T-helper 1 cell treated with Interleukin-12 subunit alpha and Interleukin-12 subunit beta and Interleukin-4 antibody, amounts not matched to agents 30 ng/mL and 1 ng/mL, for 36 hours (primary cell): ENCODE measurements around the gene KLK15. TPM values are rescaled to one million over a fixed set of nuclear protein-coding genes. Genes with fewer than 3 reads are reported as not detected.

Experiments used
- intact Hi-C: fragments of 100-400 bp; cut with micrococcal nuclease; formaldehyde crosslinking; loops from one replicate; pipeline ENCODE4 v1.15.1; 2024
- total RNA-seq: library from RNA; stranded (reverse); gene quantifications from 2 replicates; pipeline ENCODE4 v1.2.3, GENCODE V29; 2022

KLK15 gene, protein sequence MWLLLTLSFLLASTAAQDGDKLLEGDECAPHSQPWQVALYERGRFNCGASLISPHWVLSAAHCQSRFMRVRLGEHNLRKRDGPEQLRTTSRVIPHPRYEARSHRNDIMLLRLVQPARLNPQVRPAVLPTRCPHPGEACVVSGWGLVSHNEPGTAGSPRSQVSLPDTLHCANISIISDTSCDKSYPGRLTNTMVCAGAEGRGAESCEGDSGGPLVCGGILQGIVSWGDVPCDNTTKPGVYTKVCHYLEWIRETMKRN
- not detected in 2 replicates for total RNA-seq

DNA sequence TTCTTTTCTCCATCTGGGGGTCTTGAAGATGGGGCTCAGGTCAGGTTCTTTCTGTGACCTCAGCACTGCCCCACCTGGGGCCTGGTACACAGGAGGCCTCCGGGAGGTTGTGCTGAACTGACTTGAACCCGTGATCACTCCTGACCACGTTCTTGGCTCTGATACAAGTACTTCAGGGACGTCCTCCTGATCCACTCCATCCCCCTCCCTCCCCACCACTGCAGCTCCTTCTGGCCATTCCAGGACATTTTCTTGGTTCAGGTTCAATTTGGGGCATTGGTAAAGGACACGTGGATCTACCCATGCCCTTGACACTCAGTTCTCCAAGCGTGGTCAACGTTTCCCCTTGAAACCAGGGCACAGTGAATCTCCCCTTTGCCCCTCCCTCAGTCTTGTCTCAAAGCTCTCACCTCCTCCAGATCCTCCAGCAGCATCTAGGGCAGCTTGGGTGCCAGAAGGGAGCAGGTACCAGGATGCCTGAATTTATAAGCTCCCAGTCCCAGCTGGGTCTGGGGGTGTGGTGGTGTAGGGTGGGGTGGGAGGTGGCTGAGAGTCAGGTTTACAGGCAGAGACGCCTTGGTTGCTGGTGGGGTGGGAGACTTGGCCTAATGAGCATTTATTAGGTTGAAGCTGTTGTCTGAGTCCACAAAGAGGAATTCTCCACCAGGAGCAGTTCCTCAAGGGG lies at the start of gene KLK15:
TSS of gene KLK15 (minus strand) at position 458 of the 685 bp plus-strand sequence. CDS start 2,082 bp downstream, outside the sequence.
- intact Hi-C loops, result no loop called here

DNA sequence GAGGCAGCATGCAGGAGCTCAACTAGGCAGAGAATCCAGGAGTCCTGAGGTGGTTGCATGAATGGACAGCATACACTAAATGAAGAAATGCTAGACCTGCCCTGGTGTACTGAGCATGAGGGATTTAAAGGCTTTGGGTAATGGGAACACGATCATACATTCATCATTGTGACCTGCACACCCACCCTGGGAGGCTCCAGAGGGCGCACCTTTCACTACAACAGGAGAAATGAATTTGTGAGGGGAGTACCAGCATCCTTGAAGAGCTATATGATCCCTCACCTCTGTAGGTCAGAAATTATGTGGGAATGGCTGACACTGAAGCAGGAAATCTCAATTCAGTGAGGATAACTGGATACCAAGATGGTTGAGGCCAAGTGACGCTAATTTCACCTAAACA lies 48.8 kb upstream of the KLK15 start:
- intact Hi-C loops, result no loop called here

DNA sequence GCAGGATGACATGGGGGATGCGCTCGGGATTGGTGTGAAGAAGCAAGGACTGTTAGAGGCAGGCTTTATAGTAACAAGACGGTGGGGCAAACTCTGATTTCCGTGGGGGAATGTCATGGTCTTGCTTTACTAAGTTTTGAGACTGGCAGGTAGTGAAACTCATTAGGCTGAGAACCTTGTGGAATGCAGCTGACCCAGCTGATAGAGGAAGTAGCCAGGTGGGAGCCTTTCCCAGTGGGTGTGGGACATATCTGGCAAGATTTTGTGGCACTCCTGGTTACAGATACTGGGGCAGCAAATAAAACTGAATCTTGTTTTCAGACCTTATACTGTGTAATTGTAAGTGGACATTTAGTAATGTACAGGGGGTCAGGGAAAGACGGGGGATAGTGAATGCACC lies 46.9 kb upstream of the KLK15 start:
- intact Hi-C loops, result no loop called here

DNA sequence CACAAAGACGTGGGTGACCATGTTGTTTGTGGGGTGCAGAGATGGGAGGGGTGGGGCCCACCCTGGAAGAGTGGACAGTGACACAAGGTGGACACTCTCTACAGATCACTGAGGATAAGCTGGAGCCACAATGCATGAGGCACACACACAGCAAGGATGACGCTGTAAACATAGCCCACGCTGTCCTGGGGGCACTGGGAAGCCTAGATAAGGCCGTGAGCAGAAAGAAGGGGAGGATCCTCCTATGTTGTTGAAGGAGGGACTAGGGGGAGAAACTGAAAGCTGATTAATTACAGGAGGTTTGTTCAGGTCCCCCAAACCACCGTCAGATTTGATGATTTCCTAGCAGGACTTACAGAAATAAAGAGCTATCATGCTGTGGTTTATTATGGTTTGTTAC lies 45.5 kb upstream of the KLK15 start:
- intact Hi-C loops, result no loop called here

DNA sequence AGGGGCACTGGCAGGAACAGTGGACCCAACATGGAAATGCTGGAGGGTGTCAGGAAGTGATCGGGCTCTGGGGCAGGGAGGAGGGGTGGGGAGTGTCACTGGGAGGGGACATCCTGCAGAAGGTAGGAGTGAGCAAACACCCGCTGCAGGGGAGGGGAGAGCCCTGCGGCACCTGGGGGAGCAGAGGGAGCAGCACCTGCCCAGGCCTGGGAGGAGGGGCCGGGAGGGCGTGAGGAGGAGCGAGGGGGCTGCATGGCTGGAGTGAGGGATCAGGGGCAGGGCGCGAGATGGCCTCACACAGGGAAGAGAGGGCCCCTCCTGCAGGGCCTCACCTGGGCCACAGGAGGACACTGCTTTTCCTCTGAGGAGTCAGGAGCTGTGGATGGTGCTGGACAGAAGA lies 44.0 kb upstream of the KLK15 start:
- intact Hi-C loops, result no loop called here

DNA sequence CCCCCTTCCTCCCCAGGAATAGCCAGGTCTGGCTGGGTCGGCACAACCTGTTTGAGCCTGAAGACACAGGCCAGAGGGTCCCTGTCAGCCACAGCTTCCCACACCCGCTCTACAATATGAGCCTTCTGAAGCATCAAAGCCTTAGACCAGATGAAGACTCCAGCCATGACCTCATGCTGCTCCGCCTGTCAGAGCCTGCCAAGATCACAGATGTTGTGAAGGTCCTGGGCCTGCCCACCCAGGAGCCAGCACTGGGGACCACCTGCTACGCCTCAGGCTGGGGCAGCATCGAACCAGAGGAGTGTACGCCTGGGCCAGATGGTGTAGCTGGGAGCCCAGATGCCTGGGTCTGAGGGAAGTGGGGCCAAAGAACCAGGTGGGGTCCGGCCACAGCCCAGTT lies 43.1 kb upstream of the KLK15 start:
- intact Hi-C loops, result no loop called here

DNA sequence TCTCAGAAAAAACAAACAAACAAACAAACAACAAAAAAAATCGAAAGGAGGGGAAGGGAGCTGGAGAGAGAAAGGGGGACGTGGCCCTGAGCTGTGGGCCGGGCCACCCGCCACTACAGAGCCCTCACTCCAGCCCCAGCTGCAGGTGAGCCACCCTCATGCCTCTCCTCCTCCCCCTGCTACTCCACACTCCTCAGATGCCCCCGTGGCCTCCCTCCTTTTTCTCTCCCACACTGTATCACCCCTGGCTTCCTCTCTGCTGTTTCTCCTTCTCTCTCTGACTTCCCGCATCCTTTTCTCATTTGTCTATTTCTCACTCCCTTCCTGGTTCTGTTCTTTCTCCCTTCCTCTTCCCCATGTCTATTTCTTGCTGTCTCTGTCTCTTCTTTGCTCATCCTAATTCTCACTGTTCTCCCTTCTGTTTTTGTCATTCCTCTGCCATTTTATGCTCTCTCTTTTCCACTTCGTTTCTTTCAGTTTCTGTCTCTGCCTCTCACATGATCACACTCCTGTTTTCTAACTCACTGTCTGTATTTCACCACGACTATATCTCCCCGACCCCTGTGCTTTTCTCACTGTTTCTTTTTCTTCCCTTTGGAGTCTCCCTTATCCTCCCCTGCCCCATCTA lies 42.5 kb upstream of the KLK15 start:
- intact Hi-C loops, result no loop called here

DNA sequence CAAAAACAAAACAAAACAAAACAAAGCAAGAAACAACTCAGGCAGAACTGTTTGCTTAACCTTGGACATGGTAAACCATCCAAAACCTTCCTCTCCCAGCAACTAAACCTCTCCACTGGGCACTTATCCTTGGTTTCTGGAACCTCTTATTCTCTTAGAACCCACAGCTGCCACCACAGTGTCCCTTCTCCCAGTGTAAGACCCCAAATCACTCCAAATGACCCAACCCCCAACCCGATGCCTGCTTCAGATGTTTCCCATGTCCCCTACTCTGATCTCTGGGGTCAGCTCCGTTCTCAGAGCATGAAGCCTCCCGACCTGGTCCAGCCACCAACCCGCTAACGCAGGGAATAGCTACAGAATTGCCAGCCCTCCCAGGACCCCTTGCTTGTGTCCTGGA lies 40.8 kb upstream of the KLK15 start:
- intact Hi-C loops, result no loop called here

DNA sequence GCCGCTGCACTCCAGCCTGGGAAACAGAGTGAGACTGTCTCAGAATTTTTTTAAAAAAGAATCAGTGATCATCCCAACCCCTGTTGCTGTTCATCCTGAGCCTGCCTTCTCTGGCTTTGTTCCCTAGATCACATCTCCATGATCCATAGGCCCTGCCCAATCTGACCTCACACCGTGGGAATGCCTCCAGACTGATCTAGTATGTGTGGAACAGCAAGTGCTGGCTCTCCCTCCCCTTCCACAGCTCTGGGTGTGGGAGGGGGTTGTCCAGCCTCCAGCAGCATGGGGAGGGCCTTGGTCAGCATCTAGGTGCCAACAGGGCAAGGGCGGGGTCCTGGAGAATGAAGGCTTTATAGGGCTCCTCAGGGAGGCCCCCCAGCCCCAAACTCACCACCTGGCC lies 39.7 kb upstream of the KLK15 start, which contains the start of gene KLK2:
TSS of gene KLK2 (plus strand) at position 384 of the 400 bp plus-strand sequence. CDS start 35 bp downstream, outside the sequence.
- intact Hi-C loops, result no loop called here

DNA sequence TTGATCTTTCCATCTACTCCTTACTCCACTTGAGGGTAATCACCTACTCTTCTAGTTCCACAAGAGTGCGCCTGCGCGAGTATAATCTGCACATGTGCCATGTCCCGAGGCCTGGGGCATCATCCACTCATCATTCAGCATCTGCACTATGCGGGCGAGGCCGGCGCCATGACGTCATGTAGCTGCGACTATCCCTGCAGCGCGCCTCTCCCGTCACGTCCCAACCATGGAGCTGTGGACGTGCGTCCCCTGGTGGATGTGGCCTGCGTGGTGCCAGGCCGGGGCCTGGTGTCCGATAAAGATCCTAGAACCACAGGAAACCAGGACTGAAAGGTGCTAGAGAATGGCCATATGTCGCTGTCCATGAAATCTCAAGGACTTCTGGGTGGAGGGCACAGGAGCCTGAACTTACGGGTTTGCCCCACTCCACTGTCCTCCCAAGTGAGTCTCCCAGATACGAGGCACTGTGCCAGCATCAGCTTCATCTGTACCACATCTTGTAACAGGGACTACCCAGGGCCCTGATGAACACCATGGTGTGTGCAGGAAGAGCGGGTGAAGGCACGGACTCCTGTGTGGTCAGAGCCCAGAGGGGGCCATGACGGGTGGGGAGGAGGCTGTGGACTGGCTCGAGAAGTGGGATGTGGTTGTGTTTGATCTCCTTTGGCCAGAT lies 37.2 kb upstream of the KLK15 start:
- intact Hi-C loops, result no loop called here

DNA sequence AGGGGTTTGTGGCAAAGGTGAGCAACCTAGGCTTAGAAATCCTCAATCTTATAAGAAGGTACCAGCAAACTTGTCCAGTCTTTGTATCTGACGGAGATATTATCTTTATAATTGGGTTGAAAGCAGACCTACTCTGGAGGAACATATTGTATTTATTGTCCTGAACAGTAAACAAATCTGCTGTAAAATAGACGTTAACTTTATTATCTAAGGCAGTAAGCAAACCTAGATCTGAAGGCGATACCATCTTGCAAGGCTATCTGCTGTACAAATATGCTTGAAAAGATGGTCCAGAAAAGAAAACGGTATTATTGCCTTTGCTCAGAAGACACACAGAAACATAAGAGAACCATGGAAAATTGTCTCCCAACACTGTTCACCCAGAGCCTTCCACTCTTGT lies 36.1 kb upstream of the KLK15 start:
- intact Hi-C loops, result no loop called here

DNA sequence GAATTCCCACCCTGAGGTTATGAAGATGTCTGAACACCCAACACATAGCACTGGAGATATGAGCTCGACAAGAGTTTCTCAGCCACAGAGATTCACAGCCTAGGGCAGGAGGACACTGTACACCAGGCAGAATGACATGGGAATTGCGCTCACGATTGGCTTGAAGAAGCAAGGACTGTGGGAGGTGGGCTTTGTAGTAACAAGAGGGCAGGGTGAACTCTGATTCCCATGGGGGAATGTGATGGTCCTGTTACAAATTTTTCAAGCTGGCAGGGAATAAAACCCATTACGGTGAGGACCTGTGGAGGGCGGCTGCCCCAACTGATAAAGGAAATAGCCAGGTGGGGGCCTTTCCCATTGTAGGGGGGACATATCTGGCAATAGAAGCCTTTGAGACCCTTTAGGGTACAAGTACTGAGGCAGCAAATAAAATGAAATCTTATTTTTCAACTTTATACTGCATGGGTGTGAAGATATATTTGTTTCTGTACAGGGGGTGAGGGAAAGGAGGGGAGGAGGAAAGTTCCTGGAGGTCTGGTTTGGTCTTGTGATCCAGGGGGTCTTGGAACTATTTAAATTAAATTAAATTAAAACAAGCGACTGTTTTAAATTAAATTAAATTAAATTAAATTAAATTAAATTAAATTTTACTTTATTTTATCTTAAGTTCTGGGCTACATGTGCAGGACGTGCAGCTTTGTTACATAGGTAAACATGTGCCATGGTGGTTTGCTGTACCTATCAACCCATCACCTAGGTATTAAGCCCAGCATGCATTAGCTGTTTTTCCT lies 28.3 kb upstream of the KLK15 start:
- intact Hi-C loops, result no loop called here

DNA sequence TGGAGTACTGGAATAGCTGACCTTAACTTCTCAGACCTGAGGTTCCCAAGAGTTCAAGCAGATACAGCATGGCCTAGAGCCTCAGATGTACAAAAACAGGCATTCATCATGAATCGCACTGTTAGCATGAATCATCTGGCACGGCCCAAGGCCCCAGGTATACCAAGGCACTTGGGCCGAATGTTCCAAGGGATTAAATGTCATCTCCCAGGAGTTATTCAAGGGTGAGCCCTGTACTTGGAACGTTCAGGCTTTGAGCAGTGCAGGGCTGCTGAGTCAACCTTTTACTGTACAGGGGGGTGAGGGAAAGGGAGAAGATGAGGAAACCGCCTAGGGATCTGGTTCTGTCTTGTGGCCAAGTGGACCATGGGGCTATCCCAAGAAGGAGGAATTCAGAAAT lies 27.6 kb upstream of the KLK15 start:
- intact Hi-C loops, result no loop called here

DNA sequence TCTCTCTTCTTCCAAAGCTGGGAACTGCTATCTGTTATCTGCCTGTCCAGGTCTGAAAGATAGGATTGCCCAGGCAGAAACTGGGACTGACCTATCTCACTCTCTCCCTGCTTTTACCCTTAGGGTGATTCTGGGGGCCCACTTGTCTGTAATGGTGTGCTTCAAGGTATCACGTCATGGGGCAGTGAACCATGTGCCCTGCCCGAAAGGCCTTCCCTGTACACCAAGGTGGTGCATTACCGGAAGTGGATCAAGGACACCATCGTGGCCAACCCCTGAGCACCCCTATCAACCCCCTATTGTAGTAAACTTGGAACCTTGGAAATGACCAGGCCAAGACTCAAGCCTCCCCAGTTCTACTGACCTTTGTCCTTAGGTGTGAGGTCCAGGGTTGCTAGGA lies 26.5 kb upstream of the KLK15 start:
- intact Hi-C loops, result no loop called here

DNA sequence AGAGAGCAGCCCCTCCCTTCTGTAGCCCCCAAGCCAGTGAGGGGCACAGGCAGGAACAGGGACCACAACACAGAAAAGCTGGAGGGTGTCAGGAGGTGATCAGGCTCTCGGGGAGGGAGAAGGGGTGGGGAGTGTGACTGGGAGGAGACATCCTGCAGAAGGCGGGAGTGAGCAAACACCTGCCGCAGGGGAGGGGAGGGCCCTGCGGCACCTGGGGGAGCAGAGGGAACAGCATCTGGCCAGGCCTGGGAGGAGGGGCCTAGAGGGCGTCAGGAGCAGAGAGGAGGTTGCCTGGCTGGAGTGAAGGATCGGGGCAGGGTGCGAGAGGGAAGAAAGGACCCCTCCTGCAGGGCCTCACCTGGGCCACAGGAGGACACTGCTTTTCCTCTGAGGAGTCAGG lies 25.5 kb upstream of the KLK15 start:
- intact Hi-C loops, result no loop called here

DNA sequence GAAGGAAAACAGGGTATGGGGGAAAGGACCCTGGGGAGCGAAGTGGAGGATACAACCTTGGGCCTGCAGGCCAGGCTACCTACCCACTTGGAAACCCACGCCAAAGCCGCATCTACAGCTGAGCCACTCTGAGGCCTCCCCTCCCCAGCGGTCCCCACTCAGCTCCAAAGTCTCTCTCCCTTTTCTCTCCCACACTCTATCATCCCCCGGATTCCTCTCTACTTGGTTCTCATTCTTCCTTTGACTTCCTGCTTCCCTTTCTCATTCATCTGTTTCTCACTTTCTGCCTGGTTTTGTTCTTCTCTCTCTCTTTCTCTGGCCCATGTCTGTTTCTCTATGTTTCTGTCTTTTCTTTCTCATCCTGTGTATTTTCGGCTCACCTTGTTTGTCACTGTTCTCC lies 24.0 kb upstream of the KLK15 start:
- intact Hi-C loops, result no loop called here

DNA sequence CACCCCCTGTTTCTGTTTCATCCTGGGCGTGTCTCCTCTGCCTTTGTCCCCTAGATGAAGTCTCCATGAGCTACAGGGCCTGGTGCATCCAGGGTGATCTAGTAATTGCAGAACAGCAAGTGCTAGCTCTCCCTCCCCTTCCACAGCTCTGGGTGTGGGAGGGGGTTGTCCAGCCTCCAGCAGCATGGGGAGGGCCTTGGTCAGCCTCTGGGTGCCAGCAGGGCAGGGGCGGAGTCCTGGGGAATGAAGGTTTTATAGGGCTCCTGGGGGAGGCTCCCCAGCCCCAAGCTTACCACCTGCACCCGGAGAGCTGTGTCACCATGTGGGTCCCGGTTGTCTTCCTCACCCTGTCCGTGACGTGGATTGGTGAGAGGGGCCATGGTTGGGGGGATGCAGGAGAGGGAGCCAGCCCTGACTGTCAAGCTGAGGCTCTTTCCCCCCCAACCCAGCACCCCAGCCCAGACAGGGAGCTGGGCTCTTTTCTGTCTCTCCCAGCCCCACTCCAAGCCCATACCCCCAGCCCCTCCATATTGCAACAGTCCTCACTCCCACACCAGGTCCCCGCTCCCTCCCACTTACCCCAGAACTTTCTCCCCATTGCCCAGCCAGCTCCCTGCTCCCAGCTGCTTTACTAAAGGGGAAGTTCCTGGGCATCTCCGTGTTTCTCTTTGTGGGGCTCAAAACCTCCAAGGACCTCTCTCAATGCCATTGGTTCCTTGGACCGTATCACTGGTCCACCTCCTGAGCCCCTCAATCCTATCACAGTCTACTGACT lies 21.4 kb upstream of the KLK15 start, which contains the start of gene KLK3:
TSS of gene KLK3 (plus strand) at position 280 of the 775 bp plus-strand sequence. CDS start at position 321, 41 bp downstream.
- intact Hi-C loops, result no loop called here

DNA sequence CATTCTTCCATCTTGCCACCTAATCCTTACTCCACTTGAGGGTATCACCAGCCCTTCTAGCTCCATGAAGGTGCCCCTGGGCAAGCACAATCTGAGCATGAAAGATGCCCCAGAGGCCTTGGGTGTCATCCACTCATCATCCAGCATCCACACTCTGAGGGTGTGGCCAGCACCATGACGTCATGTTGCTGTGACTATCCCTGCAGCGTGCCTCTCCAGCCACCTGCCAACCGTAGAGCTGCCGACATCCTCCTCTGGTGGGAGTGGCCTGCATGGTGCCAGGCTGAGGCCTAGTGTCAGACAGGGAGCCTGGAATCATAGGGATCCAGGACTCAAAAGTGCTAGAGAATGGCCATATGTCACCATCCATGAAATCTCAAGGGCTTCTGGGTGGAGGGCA lies 18.2 kb upstream of the KLK15 start:
- intact Hi-C loops, result no loop called here

DNA sequence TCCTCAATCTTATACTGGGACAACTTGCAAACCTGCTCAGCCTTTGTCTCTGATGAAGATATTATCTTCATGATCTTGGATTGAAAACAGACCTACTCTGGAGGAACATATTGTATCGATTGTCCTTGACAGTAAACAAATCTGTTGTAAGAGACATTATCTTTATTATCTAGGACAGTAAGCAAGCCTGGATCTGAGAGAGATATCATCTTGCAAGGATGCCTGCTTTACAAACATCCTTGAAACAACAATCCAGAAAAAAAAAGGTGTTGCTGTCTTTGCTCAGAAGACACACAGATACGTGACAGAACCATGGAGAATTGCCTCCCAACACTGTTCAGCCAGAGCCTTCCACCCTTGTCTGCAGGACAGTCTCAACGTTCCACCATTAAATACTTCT lies 17.4 kb upstream of the KLK15 start:
- intact Hi-C loops, result no loop called here

DNA sequence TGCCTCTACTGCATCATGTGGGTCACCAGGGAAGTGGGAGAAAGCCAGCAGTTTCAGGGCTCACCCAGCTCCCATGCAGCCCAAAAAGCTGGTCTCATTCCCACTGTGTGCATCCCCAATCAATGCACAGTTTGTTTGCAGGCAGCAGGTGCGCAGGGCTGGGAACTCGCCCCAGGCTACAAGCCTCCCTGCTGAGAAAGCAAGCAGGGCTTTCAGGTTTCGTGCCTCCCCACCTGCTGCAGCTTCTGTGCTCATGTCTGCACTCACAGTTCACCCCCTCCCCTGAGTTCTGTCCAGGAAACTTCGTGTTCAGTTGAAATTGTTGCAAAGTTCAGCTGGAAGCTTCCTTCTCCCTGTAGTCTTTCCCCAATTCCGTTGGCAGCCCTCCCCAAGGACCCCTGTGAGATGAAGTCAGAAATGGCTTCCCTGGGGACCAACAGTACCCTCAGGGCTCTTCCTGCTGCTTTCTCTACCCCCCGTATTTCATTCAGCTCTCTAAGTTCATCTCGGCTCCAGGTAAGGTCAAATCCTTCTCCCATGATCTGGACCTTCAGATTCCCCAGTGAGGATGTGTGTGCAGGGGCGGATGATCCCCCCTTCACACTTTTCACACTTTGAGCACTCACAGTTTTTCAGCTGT lies 11.0 kb upstream of the KLK15 start:
- intact Hi-C loops, result no loop called here
